Bronchial epithelial cell (primary cell): Measurements from ENCODE around the gene ADGRF5. TPM values are rescaled to one million over a fixed set of nuclear protein-coding genes. Genes with fewer than 3 reads are reported as not detected.

Source experiments
- DNase-seq: peaks from one replicate; pipeline ENCODE4 v3.0.0-alpha.2; 2010; ENCODE audit warnings: low read depth
- FAIRE-seq: peaks from 2 replicates; lab custom pipeline; 2011; peaks lifted over from hg19 to GRCh38; lab: Jason Lieb, UNC
- H3K27me3 ChIP-seq: 2 replicates; pipeline ENCODE4 v1.5.1; 2011; ENCODE audit warnings: low read length; ENCODE audit not compliant: control insufficient read depth, insufficient read depth
- H3K36me3 ChIP-seq: 2 replicates; pipeline ENCODE4 v1.5.1; 2011; ENCODE audit warnings: low read length; ENCODE audit not compliant: control insufficient read depth, insufficient read depth
- H3K4me3 ChIP-seq: 2 replicates; pipeline ENCODE4 v1.5.1; 2011; ENCODE audit warnings: mild to moderate bottlenecking, low read depth, low read length, control low read depth
- CTCF ChIP-seq: IDR thresholded peaks from 2 replicates; pipeline ENCODE4 v1.5.1; 2011; ENCODE audit warnings: mild to moderate bottlenecking, moderate library complexity, low read length, control low read depth, inconsistent platforms; ENCODE audit not compliant: insufficient read depth, severe bottlenecking
- total RNA-seq: library from RNA; depleted of rRNA; stranded (reverse); fragments of >200 nt; gene quantifications from 2 replicates; pipeline ENCODE4 v1.2.1, GENCODE V29; 2014

The ADGRF5 gene
- total RNA-seq, 1 donor from 2014 or later, result not detected

DNA sequence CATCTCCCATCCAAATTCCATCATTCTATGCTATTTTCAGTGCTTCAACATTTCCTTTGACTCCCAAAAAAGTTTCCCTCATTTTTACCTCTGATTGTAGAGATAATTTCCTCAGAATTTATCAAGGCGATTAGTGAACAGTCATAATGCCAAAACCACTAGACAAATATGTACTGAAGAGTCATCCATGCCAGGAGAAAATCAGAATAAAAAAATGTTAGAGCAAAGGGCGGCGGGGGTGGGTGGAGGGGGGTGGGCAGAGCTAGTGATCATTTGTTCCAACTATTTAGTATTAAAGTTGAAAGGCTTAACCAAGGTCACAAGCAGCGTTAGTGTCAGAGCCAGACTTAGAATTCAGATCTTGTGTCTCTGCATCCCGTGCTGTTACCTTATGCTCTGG lies 5.3 kb upstream of the ADGRF5 start:
- no peak overlapping the region for H3K4me3 ChIP-seq
- peak; percentile 48 for DNase-seq
- no peaks in the 10 kb centered on the region for H3K36me3 ChIP-seq
- H3K27me3 ChIP-seq, result no peaks in the 10 kb centered on the region
- TF ChIP-seq CTCF, result no peak
- no peak for FAIRE-seq

DNA sequence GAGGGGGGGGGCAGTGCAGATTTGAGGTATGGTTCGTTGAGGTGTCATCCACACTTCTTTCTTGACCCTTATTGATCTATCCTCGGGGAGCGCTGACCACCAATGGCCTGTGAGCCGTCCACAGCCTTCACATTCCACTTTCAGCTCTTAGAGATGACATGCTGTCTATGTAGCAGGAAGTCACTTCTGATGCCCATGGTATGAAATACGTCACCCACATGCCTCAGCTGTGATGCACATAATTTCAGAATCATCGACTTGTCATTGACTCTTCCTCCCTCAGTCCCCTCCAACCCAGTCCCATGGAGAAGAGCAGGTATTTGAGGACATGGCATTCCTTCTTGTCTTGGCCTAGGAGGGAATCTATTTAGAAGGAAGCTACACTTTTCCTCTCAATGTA lies 4.7 kb upstream of the ADGRF5 start:
- no peaks in the 10 kb centered on the region for H3K36me3 ChIP-seq
- H3K27me3 ChIP-seq, result no peaks in the 10 kb centered on the region
- no peak for TF ChIP-seq CTCF
- no peak for FAIRE-seq
- no peak overlapping the region for H3K4me3 ChIP-seq
- DNase-seq, result peak; percentile 48

DNA sequence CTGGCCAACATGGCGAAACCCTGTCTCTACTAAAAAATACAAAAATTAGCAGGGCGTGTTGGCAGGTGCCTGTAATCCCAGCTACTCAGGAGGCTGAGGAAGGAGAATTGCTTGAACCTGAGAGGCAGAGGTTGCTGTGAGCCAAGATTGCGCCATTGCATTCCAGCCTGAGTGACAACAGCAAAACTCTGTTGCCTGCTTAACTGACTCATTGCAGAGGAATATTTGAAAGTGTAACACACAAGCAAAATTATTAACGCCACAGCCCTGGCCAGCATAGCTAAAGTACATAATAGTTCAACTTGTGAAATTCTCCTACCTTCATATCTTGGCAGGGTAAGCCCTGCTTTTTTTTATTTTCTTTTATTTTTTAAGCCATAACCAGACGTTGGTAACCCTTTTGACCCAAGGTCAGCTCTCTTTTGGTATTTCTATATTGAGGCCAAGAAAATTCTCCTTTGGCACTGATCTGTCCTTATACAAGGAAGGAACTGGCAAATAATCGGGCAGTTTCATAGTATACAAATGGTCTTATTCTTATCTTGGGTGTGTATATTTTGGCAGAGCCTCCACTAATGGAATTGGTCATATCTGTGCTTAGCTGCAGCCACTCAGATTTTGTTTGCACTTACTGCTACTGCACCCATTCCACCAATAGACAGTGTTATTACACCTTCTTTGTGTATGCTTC lies 4.0 kb upstream of the ADGRF5 start:
- H3K36me3 ChIP-seq, result no peaks in the 10 kb centered on the region
- H3K27me3 ChIP-seq, result no peaks in the 10 kb centered on the region
- no peak overlapping the region for H3K4me3 ChIP-seq
- TF ChIP-seq CTCF, result no peak
- DNase-seq (peak; percentile 90), FAIRE-seq (no peak)

GRCh38 chr6:46923476-46923875 lies 1.7 kb upstream of the ADGRF5 start:
- DNase-seq (no peak), FAIRE-seq (no peak)
- no peaks in the 10 kb centered on the region for H3K27me3 ChIP-seq
- H3K4me3 ChIP-seq, result no peak overlapping the region
- H3K36me3 ChIP-seq, result no peaks in the 10 kb centered on the region
- no peak for TF ChIP-seq CTCF

DNA sequence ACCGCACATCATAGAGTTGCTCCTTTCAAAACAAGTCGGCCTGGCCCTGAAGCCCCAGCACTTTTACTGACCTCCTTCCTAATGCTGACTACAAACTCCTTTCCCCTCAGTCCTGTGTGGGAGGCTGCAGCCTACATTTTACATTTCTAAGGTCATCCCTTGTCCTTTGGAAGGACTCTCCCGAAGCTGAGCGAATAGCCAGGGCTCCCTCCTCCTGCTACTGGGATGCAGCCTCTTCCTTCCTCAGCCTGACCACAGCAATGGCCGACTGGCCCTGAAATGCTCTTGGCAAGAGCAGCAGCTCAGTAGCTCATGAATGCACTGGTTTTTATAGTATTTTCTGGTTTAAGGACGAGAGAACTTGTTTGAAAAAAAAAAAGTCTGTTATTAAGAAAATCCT lies 679 bp downstream of the ADGRF5 start:
- Histone ChIP-seq H3K4me3 (no peak overlapping the region), H3K27me3 (no peaks in the 10 kb centered on the region), H3K36me3 (no peaks in the 10 kb centered on the region)
- DNase-seq, result no peak
- no peak for FAIRE-seq
- no peak for TF ChIP-seq CTCF

- TF ChIP-seq CTCF, result no peak
- DNase-seq, result no peak
- no peak for FAIRE-seq
These were observed 2.9 kb downstream of the ADGRF5 start for GRCh38 chr6:46918806-46919205.

More at GRCh38 chr6:46918806-46919205, 2.9 kb downstream of the ADGRF5 start:
- H3K36me3 ChIP-seq, result no peaks in the 10 kb centered on the region
- no peaks in the 10 kb centered on the region for H3K27me3 ChIP-seq
- H3K4me3 ChIP-seq, result no peak overlapping the region
